OCI-LY7 (cell line): ENCODE data around the gene RSPH9. TPM values are rescaled to one million over a fixed set of nuclear protein-coding genes. Genes with fewer than 3 reads are reported as not detected.
"Not testable (repeated sequence)": the region's sequence is repeated elsewhere in the genome, so short reads cannot be mapped to it uniquely, and the experiment has no call there.

Source experiments
- BruUV-seq: library from RNA; stranded (reverse); fragments of 400-500 nt; replicated peaks from 2 replicates; lab custom pipeline; 2021; lab: Mats Ljungman, UMichigan
- CTCF ChIA-PET: fragments of 300-600 bp; sonication (Branson Sonifier 250); formaldehyde crosslinking; loops from one replicate; lab custom pipeline; 2022; ENCODE audit warnings: antibody characterized with exemption; ENCODE audit not compliant: unreplicated experiment; lab: Charles Lee
- POLR2A ChIA-PET: fragments of 300-600 bp; sonication (Branson Sonifier 250); formaldehyde crosslinking; loops from one replicate; lab custom pipeline; 2022; ENCODE audit warnings: antibody characterized with exemption; lab: Charles Lee
- DNase-seq: peaks from one replicate; pipeline ENCODE4 v3.0.0-alpha.2; 2015; ENCODE audit warnings: low spot score
- H2AFZ ChIP-seq: fragments of 200-600 bp; sonication (generic), shearing (Covaris generic); 2 replicates; pipeline ENCODE4 v1.6.1; 2014; ENCODE audit warnings: mild to moderate bottlenecking, antibody characterized with exemption, low read length, moderate library complexity
- H3K27ac ChIP-seq: fragments of 200-600 bp; sonication (generic); 2 replicates; pipeline ENCODE4 v1.5.1; 2014; ENCODE audit warnings: mixed run types, low read depth, mild to moderate bottlenecking, moderate library complexity, low read length, inconsistent platforms; ENCODE audit not compliant: poor library complexity, severe bottlenecking
- H3K36me3 ChIP-seq: fragments of 200-600 bp; sonication (generic); 2 replicates; pipeline ENCODE4 v1.6.1; 2014; ENCODE audit warnings: mild to moderate bottlenecking, antibody characterized with exemption, low read length, moderate library complexity, mixed read lengths; ENCODE audit not compliant: insufficient read depth
- H3K4me1 ChIP-seq: fragments of 200-600 bp; sonication (generic); 2 replicates; pipeline ENCODE4 v1.5.1; 2014; ENCODE audit warnings: mild to moderate bottlenecking, low read length; ENCODE audit not compliant: insufficient read depth, poor library complexity, severe bottlenecking
- H3K4me2 ChIP-seq: fragments of 200-600 bp; sonication (generic); 2 replicates; pipeline ENCODE4 v1.6.1; 2014; ENCODE audit warnings: mild to moderate bottlenecking, low read length
- H3K4me3 ChIP-seq: fragments of 200-600 bp; sonication (generic); 2 replicates; pipeline ENCODE4 v1.5.1; 2014; ENCODE audit warnings: mild to moderate bottlenecking, low read depth, low read length; ENCODE audit not compliant: poor library complexity, severe bottlenecking
- H3K79me2 ChIP-seq: fragments of 200-600 bp; sonication (generic); 2 replicates; pipeline ENCODE4 v1.6.1; 2016; ENCODE audit warnings: low read depth, mild to moderate bottlenecking, low read length, moderate library complexity, mixed read lengths; ENCODE audit not compliant: insufficient read depth
- H3K9me2 ChIP-seq: fragments of 200-600 bp; sonication (generic); 2 replicates; pipeline ENCODE4 v1.6.1; 2016; ENCODE audit warnings: mild to moderate bottlenecking, low read length, mixed read lengths; ENCODE audit not compliant: insufficient read depth
- H3K9me3 ChIP-seq: fragments of 200-600 bp; sonication (generic); 2 replicates; pipeline ENCODE4 v1.6.1; 2014; ENCODE audit warnings: mild to moderate bottlenecking, mixed run types, low read length, mixed read lengths
- H4K20me1 ChIP-seq: fragments of 200-600 bp; sonication (generic); 2 replicates; pipeline ENCODE4 v1.6.1; 2014; ENCODE audit warnings: mild to moderate bottlenecking, antibody characterized with exemption, low read length, moderate library complexity, mixed read lengths; ENCODE audit not compliant: insufficient read depth
- CTCF ChIP-seq: fragments of 200-600 bp; sonication (generic); conservative IDR thresholded peaks from 2 replicates; pipeline ENCODE4 v1.5.1; 2014; ENCODE audit warnings: mild to moderate bottlenecking, antibody characterized with exemption, low read length, moderate library complexity, mixed read lengths
- EZH2phosphoT487 ChIP-seq: fragments of 200-600 bp; sonication (generic); IDR thresholded peaks from 2 replicates; pipeline ENCODE4 v1.6.1; 2018; ENCODE audit warnings: low read depth, borderline replicate concordance, mild to moderate bottlenecking, mixed run types, antibody characterized with exemption, low read length, moderate library complexity, mixed read lengths
- intact Hi-C: fragments of 100-400 bp; cut with micrococcal nuclease; formaldehyde crosslinking; loops from one replicate; pipeline ENCODE4 v1.10.0; 2022; ENCODE audit not compliant: unreplicated experiment
- total RNA-seq, 2 experiments: library from RNA; depleted of rRNA in 1 of 2; stranded (reverse); fragments of >200 nt in 1 of 2; shearing (Covaris generic) in 1 of 2; gene quantifications; 2 replicates each; pipeline ENCODE4 v1.2.3, GENCODE V29; 2014 to 2022

RSPH9 gene
- total RNA-seq, 2 experiments from 2014 or later, result 0.28 TPM; not detected in 1

GRCh38 chr6:43697421-43697820 is 52.6 kb downstream of the RSPH9 start:
- Histone ChIP-seq H3K36me3 (no peaks in the 10 kb centered on the region), H3K9me3 (no peaks in the 10 kb centered on the region), H3K9me2 (no peaks in the 10 kb centered on the region), H2AFZ (no peak overlapping the region), H3K79me2 (no peaks in the 10 kb centered on the region), H3K4me3 (no peak overlapping the region), H4K20me1 (no peaks in the 10 kb centered on the region), H3K4me2 (no peak overlapping the region), H3K4me1 (peaks cover 6% of the 10 kb centered on the region), H3K27ac (no peak overlapping the region)
- POLR2A ChIA-PET, result interaction anchor here (1.0 to 1.2 kb wide), 2 partner anchors 9 to 14 kb away, joined by 3 read pairs; no protein-coding TSS in a partner anchor
- CTCF ChIA-PET, result no interaction called here
- intact Hi-C loops, result no loop called here
- no peak for TF ChIP-seq EZH2phosphoT487
- TF ChIP-seq CTCF, result no peak
- BruUV-seq, result no TSS peak
- no peak for DNase-seq

GRCh38 chr6:43698584-43699349 is 53.9 kb downstream of the RSPH9 start:
- peaks cover 19% of the 10 kb centered on the region for H3K4me1 ChIP-seq
- H3K36me3 ChIP-seq, result no peaks in the 10 kb centered on the region
- no peak for DNase-seq
- intact Hi-C loops, result no loop called here
- no peak overlapping the region for H3K4me3 ChIP-seq
- no peaks in the 10 kb centered on the region for H3K79me2 ChIP-seq
- no peak overlapping the region for H3K27ac ChIP-seq
- ChIA-PET CTCF (interaction anchor here (0.6 kb wide), 1 partner anchor 26 kb away, joined by 3 read pairs; no protein-coding TSS in a partner anchor), POLR2A (interaction anchor here (1.0 to 1.5 kb wide), 3 partner anchors 9 to 15 kb away, joined by 3 to 5 read pairs (median 4); partner anchors contain the start of gene MRPS18A)
- H3K4me2 ChIP-seq, result no peak overlapping the region
- H4K20me1 ChIP-seq, result no peaks in the 10 kb centered on the region
- no peak overlapping the region for H2AFZ ChIP-seq
- BruUV-seq, result no TSS peak
- TF ChIP-seq CTCF, result no peak
- H3K9me3 ChIP-seq, result no peaks in the 10 kb centered on the region
- no peaks in the 10 kb centered on the region for H3K9me2 ChIP-seq

GRCh38 chr6:43699564-43700186 is 54.8 kb downstream of the RSPH9 start:
- H3K9me3 ChIP-seq, result no peaks in the 10 kb centered on the region
- no TSS peak for BruUV-seq
- H3K27ac ChIP-seq, result no peak overlapping the region
- intact Hi-C loops, result loop anchor here (10.0 kb wide), 2 partner anchors 315 to 525 kb away; partner anchors contain the start of gene SLC29A1
- TF ChIP-seq CTCF (no peak), EZH2phosphoT487 (no peak)
- no peak overlapping the region for H3K4me2 ChIP-seq
- H3K36me3 ChIP-seq, result no peaks in the 10 kb centered on the region
- no peaks in the 10 kb centered on the region for H3K9me2 ChIP-seq
- ChIA-PET CTCF (no interaction called here), POLR2A (no interaction called here)
- no peak overlapping the region for H3K4me3 ChIP-seq
- H3K79me2 ChIP-seq, result no peaks in the 10 kb centered on the region
- no peaks in the 10 kb centered on the region for H4K20me1 ChIP-seq
- H3K4me1 ChIP-seq, result peaks cover 28% of the 10 kb centered on the region
- no peak for DNase-seq
- H2AFZ ChIP-seq, result no peak overlapping the region

GRCh38 chr6:43700939-43701560 is 56.2 kb downstream of the RSPH9 start:
- H3K36me3 ChIP-seq, BruUV-seq, H4K20me1 ChIP-seq, H3K9me3 ChIP-seq, H3K4me3 ChIP-seq, H3K4me2 ChIP-seq, H2AFZ ChIP-seq, H3K79me2 ChIP-seq, DNase-seq, H3K27ac ChIP-seq, H3K9me2 ChIP-seq: not testable (repeated sequence)
- ChIA-PET CTCF (interaction anchor here (0.6 kb wide), 1 partner anchor 322 kb away, joined by 7 read pairs; no protein-coding TSS in a partner anchor), POLR2A (interaction anchor here (0.6 to 1.1 kb wide), 4 partner anchors 11 to 97 kb away, joined by 3 to 4 read pairs (median 4); no protein-coding TSS in a partner anchor)
- intact Hi-C loops, result loop anchor here (10.0 kb wide), 2 partner anchors 316 to 524 kb away; partner anchors contain the start of gene SLC29A1
- peaks cover 42% of the 10 kb centered on the region for H3K4me1 ChIP-seq
